Duodenal mucosa (tissue), 2 donors: Measurements from ENCODE around the gene OR6K2.

ENCODE experiments used
- H3K27ac ChIP-seq: one replicate; pipeline ENCODE4 v1.7.0; 2013; ENCODE audit warnings: low read depth, low read length
- H3K27me3 ChIP-seq, 2 donors: one replicate each; pipeline ENCODE4 v1.7.0; 2013; ENCODE audit warnings: low read length in 2 of 2, control low read depth in 1 of 2; ENCODE audit not compliant: insufficient read depth in 2 of 2, control insufficient read depth in 1 of 2
- H3K36me3 ChIP-seq, 2 donors: one replicate each; pipeline ENCODE4 v1.7.0; 2013; ENCODE audit warnings: low read length in 2 of 2, control low read depth in 1 of 2; ENCODE audit not compliant: insufficient read depth in 2 of 2, control insufficient read depth in 1 of 2
- H3K4me1 ChIP-seq, 2 donors: one replicate each; pipeline ENCODE4 v1.7.0; 2013; ENCODE audit warnings: low read length in 2 of 2, control low read depth in 1 of 2; ENCODE audit not compliant: insufficient read depth in 2 of 2, control insufficient read depth in 1 of 2
- H3K4me3 ChIP-seq, 2 donors: one replicate each; pipeline ENCODE4 v1.7.0; 2013; ENCODE audit warnings: low read length in 2 of 2, low read depth in 1 of 2
- H3K9ac ChIP-seq, 2 donors: one replicate each; pipeline ENCODE4 v1.7.0; 2013; ENCODE audit warnings: low read length in 2 of 2, low read depth in 1 of 2
- H3K9me3 ChIP-seq, 2 donors: one replicate each; pipeline ENCODE4 v1.7.0; 2013; ENCODE audit warnings: low read length in 2 of 2, control low read depth in 1 of 2; ENCODE audit not compliant: control insufficient read depth in 1 of 2

The OR6K2 gene

GRCh38 chr1:158700552-158700951 lies at the start of gene OR6K2:
Gene OR6K2 (minus strand): TSS chr1:158700652. CDS start chr1:158700652, 0 bp downstream.
- H3K9ac ChIP-seq: no peak within 1 kb of the TSS
- no peak within 1 kb of the TSS for H3K4me3 ChIP-seq
- H3K9me3 ChIP-seq: no peaks in the 10 kb centered on the region
- H3K36me3 ChIP-seq: no peaks in the 10 kb centered on the region
- H3K4me1 ChIP-seq: no peaks in the 10 kb centered on the region
- H3K27ac ChIP-seq: no peak within 1 kb of the TSS
- H3K27me3 ChIP-seq: no peaks in the 10 kb centered on the region

- H3K27me3 ChIP-seq: no peaks in the 10 kb centered on the region
- H3K4me1 ChIP-seq: no peaks in the 10 kb centered on the region
- no peak overlapping the region for H3K27ac ChIP-seq
- H3K9ac ChIP-seq: no peak overlapping the region
- H3K9me3 ChIP-seq: no peaks in the 10 kb centered on the region
- H3K36me3 ChIP-seq: no peaks in the 10 kb centered on the region
- no peak overlapping the region for H3K4me3 ChIP-seq
Observed at GRCh38 chr1:158735848-158736247, 35.4 kb upstream of the OR6K2 start.

GRCh38 chr1:158732524-158732923 lies 32.1 kb upstream of the OR6K2 start:
- Histone ChIP-seq H3K9ac (no peak overlapping the region), H3K4me3 (no peak overlapping the region), H3K4me1 (no peaks in the 10 kb centered on the region), H3K27me3 (no peaks in the 10 kb centered on the region), H3K27ac (no peak overlapping the region), H3K9me3 (no peaks in the 10 kb centered on the region), H3K36me3 (no peaks in the 10 kb centered on the region)

GRCh38 chr1:158731707-158732106 lies 31.3 kb upstream of the OR6K2 start:
- Histone ChIP-seq H3K27ac (no peak overlapping the region), H3K27me3 (no peaks in the 10 kb centered on the region), H3K4me3 (no peak overlapping the region), H3K36me3 (no peaks in the 10 kb centered on the region), H3K9me3 (no peaks in the 10 kb centered on the region), H3K4me1 (no peaks in the 10 kb centered on the region), H3K9ac (no peak overlapping the region)

GRCh38 chr1:158730453-158730852 lies 30.0 kb upstream of the OR6K2 start:
- no peaks in the 10 kb centered on the region for H3K4me1 ChIP-seq
- H3K27me3 ChIP-seq: no peaks in the 10 kb centered on the region
- H3K36me3 ChIP-seq: no peaks in the 10 kb centered on the region
- no peak overlapping the region for H3K4me3 ChIP-seq
- no peak overlapping the region for H3K9ac ChIP-seq
- H3K27ac ChIP-seq: no peak overlapping the region
- no peaks in the 10 kb centered on the region for H3K9me3 ChIP-seq

- H3K4me1 ChIP-seq: no peaks in the 10 kb centered on the region
- H3K27ac ChIP-seq: no peak overlapping the region
- no peaks in the 10 kb centered on the region for H3K36me3 ChIP-seq
- H3K27me3 ChIP-seq: no peaks in the 10 kb centered on the region
- H3K4me3 ChIP-seq: no peak overlapping the region
- no peak overlapping the region for H3K9ac ChIP-seq
- no peaks in the 10 kb centered on the region for H3K9me3 ChIP-seq
Observed at GRCh38 chr1:158728510-158729225, 28.2 kb upstream of the OR6K2 start.

GRCh38 chr1:158724442-158724841 lies 24.0 kb upstream of the OR6K2 start:
- no peaks in the 10 kb centered on the region for H3K36me3 ChIP-seq
- no peaks in the 10 kb centered on the region for H3K27me3 ChIP-seq
- no peak overlapping the region for H3K9ac ChIP-seq
- H3K4me3 ChIP-seq: no peak overlapping the region
- no peaks in the 10 kb centered on the region for H3K9me3 ChIP-seq
- no peak overlapping the region for H3K27ac ChIP-seq
- no peaks in the 10 kb centered on the region for H3K4me1 ChIP-seq

GRCh38 chr1:158720620-158721019 lies 20.2 kb upstream of the OR6K2 start, which contains the start of gene OR6K3:
Gene OR6K3 (minus strand): TSS chr1:158720720. CDS start chr1:158718115, 2,605 bp downstream.
- no peak within 1 kb of the TSS for H3K4me3 ChIP-seq
- no peaks in the 10 kb centered on the region for H3K9me3 ChIP-seq
- no peaks in the 10 kb centered on the region for H3K27me3 ChIP-seq
- H3K9ac ChIP-seq: no peak within 1 kb of the TSS
- H3K27ac ChIP-seq: no peak within 1 kb of the TSS
- no peaks in the 10 kb centered on the region for H3K4me1 ChIP-seq
- H3K36me3 ChIP-seq: no peaks in the 10 kb centered on the region

GRCh38 chr1:158719664-158720063 lies 19.2 kb upstream of the OR6K2 start:
- H3K27ac ChIP-seq: no peak overlapping the region
- H3K9me3 ChIP-seq: no peaks in the 10 kb centered on the region
- no peak overlapping the region for H3K9ac ChIP-seq
- no peaks in the 10 kb centered on the region for H3K4me1 ChIP-seq
- H3K27me3 ChIP-seq: no peaks in the 10 kb centered on the region
- H3K36me3 ChIP-seq: no peaks in the 10 kb centered on the region
- no peak overlapping the region for H3K4me3 ChIP-seq

- Histone ChIP-seq H3K27me3 (no peaks in the 10 kb centered on the region), H3K36me3 (no peaks in the 10 kb centered on the region), H3K27ac (no peak overlapping the region), H3K9ac (no peak overlapping the region), H3K4me1 (no peaks in the 10 kb centered on the region), H3K4me3 (no peak overlapping the region), H3K9me3 (no peaks in the 10 kb centered on the region)
Observed at GRCh38 chr1:158717344-158717743, 16.9 kb upstream of the OR6K2 start.
